H1 (cell line): ENCODE measurements around the gene P2RX1. TPM values are rescaled to one million over a fixed set of nuclear protein-coding genes. Genes with fewer than 3 reads are reported as not detected.

Experiments
- CTCF ChIA-PET: fragments of 300-600 bp; sonication (Branson Sonifier 250); formaldehyde crosslinking; loops from one replicate; lab custom pipeline; 2021; ENCODE audit not compliant: partially characterized antibody; lab: Charles Lee
- POLR2A ChIA-PET: fragments of 300-600 bp; sonication (Branson Sonifier 250); formaldehyde crosslinking; loops from one replicate; lab custom pipeline; 2021; ENCODE audit warnings: inconsistent platforms; ENCODE audit not compliant: partially characterized antibody; lab: Charles Lee
- DNase-seq, 2 experiments: peaks; one replicate each; pipeline versions ENCODE4 v3.0.0 to v3.0.0-alpha.2; 2010 to 2022; ENCODE audit warnings: low spot score in 2 of 2, low read depth in 1 of 2, mixed read lengths in 1 of 2
- FAIRE-seq: peaks from 2 replicates; lab custom pipeline; 2011; peaks lifted over from hg19 to GRCh38; lab: Jason Lieb, UNC
- H2AFZ ChIP-seq: 2 replicates; pipeline ENCODE4 v1.8.1; 2012; ENCODE audit warnings: low read length, inconsistent platforms
- H2AK5ac ChIP-seq: 2 replicates; pipeline ENCODE4 v1.6.1; 2013; ENCODE audit warnings: low read depth, low read length
- H2BK120ac ChIP-seq: replicated peaks from 2 replicates; pipeline ENCODE3; 2013; ENCODE audit warnings: low read depth, low read length, inconsistent platforms
- H2BK12ac ChIP-seq: 2 replicates; pipeline ENCODE4 v1.6.1; 2013; ENCODE audit warnings: low read depth, low read length
- H2BK15ac ChIP-seq: 2 replicates; pipeline ENCODE4 v1.6.1; 2013; ENCODE audit warnings: low read length
- H2BK20ac ChIP-seq: 2 replicates; pipeline ENCODE4 v1.6.1; 2013; ENCODE audit warnings: low read length
- H2BK5ac ChIP-seq: 2 replicates; pipeline ENCODE4 v1.6.1; 2013; ENCODE audit warnings: low read depth, low read length
- H3K14ac ChIP-seq: 2 replicates; pipeline ENCODE4 v1.6.1; 2013; ENCODE audit warnings: inconsistent platforms; ENCODE audit not compliant: insufficient read length
- H3K18ac ChIP-seq: 2 replicates; pipeline ENCODE4 v1.6.1; 2013; ENCODE audit warnings: low read length; ENCODE audit errors: extremely low read depth
- H3K23ac ChIP-seq: 2 replicates; pipeline ENCODE4 v1.6.1; 2013; ENCODE audit warnings: inconsistent platforms; ENCODE audit not compliant: insufficient read length
- H3K23me2 ChIP-seq: 2 replicates; pipeline ENCODE4 v1.6.1; 2013; ENCODE audit warnings: low read depth, low read length
- H3K27ac ChIP-seq: 2 replicates; pipeline ENCODE4 v1.6.1; 2011; ENCODE audit warnings: low read depth, low read length, inconsistent platforms
- H3K27me3 ChIP-seq, 4 experiments: replicated peaks in 1 of 4; 1 replicate in 1 of 4; 2 replicates in 3 of 4; pipeline versions ENCODE4 v1.6.1 to v1.8.1; 2011 to 2013; ENCODE audit warnings: low read length in 3 of 4, mild to moderate bottlenecking in 3 of 4, inconsistent platforms in 2 of 4, mixed read lengths in 2 of 4, moderate library complexity in 1 of 4; ENCODE audit not compliant: control insufficient read depth in 3 of 4, insufficient read depth in 3 of 4; ENCODE audit errors: extremely low read depth in 1 of 4
- H3K36me3 ChIP-seq, 4 experiments: 2 replicates each; pipeline versions ENCODE4 v1.6.1 to v1.8.1; 2011 to 2013; ENCODE audit warnings: mild to moderate bottlenecking in 4 of 4, low read length in 3 of 4, moderate library complexity in 2 of 4, control low read depth in 1 of 4, inconsistent platforms in 1 of 4; ENCODE audit not compliant: insufficient read depth in 4 of 4, control insufficient read depth in 2 of 4
- H3K4ac ChIP-seq: replicated peaks from 2 replicates; pipeline ENCODE3; 2013; ENCODE audit warnings: low read length, low read depth, mixed read lengths, inconsistent platforms; ENCODE audit not compliant: insufficient read length
- H3K4me1 ChIP-seq, 4 experiments: replicated peaks in 1 of 4; 1 replicate in 1 of 4; 2 replicates in 3 of 4; pipeline versions ENCODE4 v1.6.1 to v1.8.1; 2011 to 2013; ENCODE audit warnings: low read length in 3 of 4, inconsistent platforms in 2 of 4, mixed read lengths in 1 of 4; ENCODE audit not compliant: insufficient read depth in 4 of 4, control insufficient read depth in 3 of 4
- H3K4me2 ChIP-seq, 2 experiments: 2 replicates each; pipeline versions ENCODE4 v1.6.1 to v1.8.1; 2011 to 2013; ENCODE audit warnings: low read depth in 2 of 2, low read length in 2 of 2, control low read depth in 1 of 2, inconsistent platforms in 1 of 2, mild to moderate bottlenecking in 1 of 2; ENCODE audit not compliant: insufficient read depth in 1 of 2
- H3K4me3 ChIP-seq, 4 experiments: fragments of 200-600, 300-600 bp in 1 of 4; sonication (generic), shearing (Covaris generic), sonication (Bioruptor Twin) in 1 of 4; 2 replicates each; pipeline versions ENCODE4 v1.5.1 to v1.8.1; 2011 to 2016; ENCODE audit warnings: low read length in 4 of 4, low read depth in 3 of 4, control low read depth in 2 of 4, inconsistent platforms in 2 of 4, mild to moderate bottlenecking in 2 of 4, mixed read lengths in 1 of 4, moderate library complexity in 1 of 4; ENCODE audit not compliant: insufficient read depth in 2 of 4; ENCODE audit errors: extremely low read depth in 1 of 4
- H3K56ac ChIP-seq: replicated peaks from 2 replicates; pipeline ENCODE3; 2013; ENCODE audit warnings: low read depth, mild to moderate bottlenecking, mixed read lengths, low read length, inconsistent platforms; ENCODE audit not compliant: insufficient read length
- H3K79me1 ChIP-seq: 2 replicates; pipeline ENCODE4 v1.6.1; 2013; ENCODE audit warnings: low read depth, low read length, control low read depth
- H3K79me2 ChIP-seq, 2 experiments: 2 replicates each; pipeline versions ENCODE4 v1.6.1 to v1.8.1; 2012 to 2013; ENCODE audit warnings: low read length in 2 of 2, mild to moderate bottlenecking in 2 of 2, inconsistent platforms in 1 of 2; ENCODE audit not compliant: insufficient read depth in 2 of 2, control insufficient read depth in 1 of 2
- H3K9ac ChIP-seq, 4 experiments: replicated peaks in 1 of 4; 1 replicate in 1 of 4; 2 replicates in 3 of 4; pipeline versions ENCODE4 v1.6.1 to v1.8.1; 2011 to 2013; ENCODE audit warnings: low read depth in 3 of 4, low read length in 3 of 4, control low read depth in 2 of 4, mild to moderate bottlenecking in 2 of 4, moderate library complexity in 2 of 4, inconsistent platforms in 1 of 4; ENCODE audit errors: extremely low read depth in 1 of 4
- H3K9me3 ChIP-seq, 2 experiments: 2 replicates each; pipeline versions ENCODE4 v1.6.1 to v1.8.1; 2012 to 2013; ENCODE audit warnings: mild to moderate bottlenecking in 2 of 2, moderate library complexity in 2 of 2, control low read depth in 1 of 2, inconsistent platforms in 1 of 2, low read depth in 1 of 2, low read length in 1 of 2, mixed read lengths in 1 of 2; ENCODE audit not compliant: insufficient read depth in 2 of 2
- H4K20me1 ChIP-seq, 2 experiments: replicated peaks in 1 of 2; 2 replicates each; pipeline versions ENCODE3 to v1.8.1; 2011 to 2013; ENCODE audit warnings: inconsistent platforms in 2 of 2, low read length in 2 of 2, mild to moderate bottlenecking in 1 of 2; ENCODE audit not compliant: insufficient read depth in 2 of 2, control insufficient read depth in 1 of 2
- H4K5ac ChIP-seq: 2 replicates; pipeline ENCODE4 v1.6.1; 2013; ENCODE audit warnings: low read length, low read depth, mixed read lengths, inconsistent platforms; ENCODE audit not compliant: insufficient read length
- H4K8ac ChIP-seq: 2 replicates; pipeline ENCODE4 v1.8.0; 2013; ENCODE audit warnings: mild to moderate bottlenecking, moderate library complexity, low read length, inconsistent platforms; ENCODE audit not compliant: insufficient read depth; ENCODE audit errors: extremely low read depth
- H4K91ac ChIP-seq: replicated peaks from 2 replicates; pipeline ENCODE3; 2013; ENCODE audit warnings: low read length, mixed read lengths, inconsistent platforms; ENCODE audit not compliant: insufficient read length
- ATF3 ChIP-seq: IDR thresholded peaks from 2 replicates; pipeline ENCODE4 v1.6.1; 2011; ENCODE audit warnings: low read depth, mild to moderate bottlenecking, low read length; ENCODE audit not compliant: insufficient read depth
- BCL11A ChIP-seq, 2 experiments: IDR thresholded peaks; one replicate each; pipeline ENCODE4 v1.6.1; 2011; ENCODE audit warnings: low read depth in 2 of 2, low read length in 2 of 2, mild to moderate bottlenecking in 2 of 2
- BRCA1 ChIP-seq: IDR thresholded peaks from 2 replicates; pipeline ENCODE4 v1.6.1; 2012; ENCODE audit warnings: low read depth, low read length, improper control_type of control experiment
- CREB1 ChIP-seq: IDR thresholded peaks from 2 replicates; pipeline ENCODE4 v1.6.1; 2012; ENCODE audit warnings: inconsistent platforms
- FOSL1 ChIP-seq: IDR thresholded peaks from 2 replicates; pipeline ENCODE4 v1.6.1; 2011; ENCODE audit warnings: mild to moderate bottlenecking, low read depth, low read length, moderate library complexity; ENCODE audit not compliant: insufficient read depth
- KDM5A ChIP-seq: fragments of 200-600 bp; IDR thresholded peaks from 2 replicates; pipeline ENCODE4 v1.7.1; 2012; ENCODE audit warnings: mild to moderate bottlenecking, low read length, inconsistent platforms, mixed read lengths
- RBBP5 ChIP-seq: IDR thresholded peaks from 2 replicates; pipeline ENCODE4 v1.7.1; 2012; ENCODE audit warnings: low read depth, mild to moderate bottlenecking, inconsistent platforms, low read length, moderate library complexity, borderline replicate concordance
- SAP30 ChIP-seq: fragments of 300-600 bp; sonication (generic); IDR thresholded peaks from 2 replicates; pipeline ENCODE4 v1.7.1; 2012; ENCODE audit warnings: low read length, moderate library complexity, mild to moderate bottlenecking, inconsistent platforms; ENCODE audit not compliant: insufficient read depth, insufficient replicate concordance
- SIX5 ChIP-seq: IDR thresholded peaks from 2 replicates; pipeline ENCODE4 v1.6.1; 2011; ENCODE audit warnings: mild to moderate bottlenecking, low read depth, low read length
- USF2 ChIP-seq: IDR thresholded peaks from 2 replicates; pipeline ENCODE4 v1.6.1; 2011; ENCODE audit warnings: low read length, improper control_type of control experiment
- WGBS, 2 experiments: shearing (Covaris generic) in 1 of 2; methylation state at CpG; one replicate each; pipeline versions ENCODE4 v1.1.6 to v1.1.7; 2013 to 2015; ENCODE audit warnings: low lambda C conversion rate in 2 of 2, mixed read lengths in 2 of 2, inconsistent platforms in 1 of 2, low coverage in 1 of 2, missing lambda C conversion rate in 1 of 2; ENCODE audit not compliant: insufficient replicate concordance in 2 of 2, insufficient coverage in 1 of 2, insufficient read length in 1 of 2; ENCODE audit errors: extremely low coverage in 1 of 2, missing lambda C conversion rate in 1 of 2; 5-methylcytosine and 5-hydroxymethylcytosine counted together
- polyA plus RNA-seq, 7 experiments: library from polyadenylated mRNA; depleted of rRNA in 3 of 7; stranded (reverse) in 5 of 7; unstranded in 2 of 7; fragments of >200 nt in 5 of 7; fragments of 200-250 nt in 2 of 7; gene quantifications; 1 replicate in 5 of 7; 2 replicates in 1 of 7; 4 replicates in 1 of 7; pipeline versions ENCODE4 v1.2.1 to v1.2.3, GENCODE V29; 2011 to 2013; ENCODE audit warnings: missing spikeins in 2 of 7, mixed read lengths in 2 of 7
- total RNA-seq: library from RNA; stranded (reverse); fragmentation: NEBNext Ultra II Directional; extraction: Animal tissue kit (Norgen Biotek cat#: 25700); gene quantifications from 2 replicates; pipeline ENCODE4 v1.2.1, GENCODE V29; 2021

P2RX1 gene
- total and polyA plus RNA-seq, 2 of the 8 experiments (the other 6 are each of a cell fraction or from before 2014, with no cell fraction given) = 0.45 to 1.1 TPM

- H3K27me3 ChIP-seq = no peaks in the 10 kb centered on the region
- H3K27ac ChIP-seq = no peak overlapping the region
- no peak overlapping the region for H3K18ac ChIP-seq
- CTCF ChIA-PET = interaction anchor here (0.6 to 1.7 kb wide), 12 partner anchors 8 to 183 kb away, joined by 3 to 5 read pairs (median 3); no protein-coding TSS in a partner anchor
- H3K56ac ChIP-seq = no peak overlapping the region
- POLR2A ChIA-PET = interaction anchor here (0.6 to 1.0 kb wide), 4 partner anchors 13 to 120 kb away, joined by 3 to 4 read pairs (median 4); partner anchors contain the start of gene CAMKK1
- TF ChIP-seq SAP30 = no peak
- TF ChIP-seq FOSL1 = no peak
- TF ChIP-seq BCL11A (IDR thresholded peaks at IDR 0.05; ENCODE audit: low read depth in 2 of 2, low read length in 2 of 2) = no peak
- TF ChIP-seq BRCA1 = no peak
- no peak for TF ChIP-seq ATF3
- no peak for TF ChIP-seq USF2
- TF ChIP-seq RBBP5 = no peak
- TF ChIP-seq SIX5 = no peak
- no peak for TF ChIP-seq KDM5A
- no peak for TF ChIP-seq CREB1
- no peak overlapping the region for H3K23ac ChIP-seq
- H2AK5ac ChIP-seq = no peak overlapping the region
- H2BK12ac ChIP-seq = no peak overlapping the region
- peaks cover 0 to 4% (median 0%) of the 10 kb centered on the region in 4 experiments; a peak in 3 of 7 replicates for H3K4me1 ChIP-seq
- H4K8ac ChIP-seq = 0 out of 2 replicates have a peak overlapping the region, but pooled peaks have one; percentile 64
- peak overlapping the region; percentile 48; the same call in 1 of the 2 replicates for H2BK5ac ChIP-seq
- H4K5ac ChIP-seq = no peak overlapping the region
- DNase-seq (no peak), FAIRE-seq (no peak)
- 0 out of 2 replicates have a peak overlapping the region, but pooled peaks have one; percentile 93 for H2BK20ac ChIP-seq
- no peaks in the 10 kb centered on the region for H3K79me2 ChIP-seq
- no peak overlapping the region for H3K4me2 ChIP-seq
- 94% methylated on average over 16 of the region's 16 CpGs; no CpG with 5 or more reads in 1 of the 2 experiments for WGBS, 2 experiments
- H2BK120ac ChIP-seq = peak overlapping the region; percentile 33
- H3K14ac ChIP-seq = no peak overlapping the region
- H2BK15ac ChIP-seq = 0 out of 2 replicates have a peak overlapping the region, but pooled peaks have one; percentile 31
- no peaks in the 10 kb centered on the region for H3K23me2 ChIP-seq
- H3K4me3 ChIP-seq = no peak overlapping the region
- no peak overlapping the region for H3K4ac ChIP-seq
- H3K79me1 ChIP-seq = no peaks in the 10 kb centered on the region
- no peaks in the 10 kb centered on the region for H3K36me3 ChIP-seq
- H4K91ac ChIP-seq = peak overlapping the region; percentile 91
- H4K20me1 ChIP-seq = no peaks in the 10 kb centered on the region
- peak overlapping the region; percentile 4; the same call in 1 of the 2 replicates for H2AFZ ChIP-seq
- H3K9me3 ChIP-seq = no peaks in the 10 kb centered on the region
- H3K9ac ChIP-seq = no peak overlapping the region
These were observed 4.7 kb upstream of the P2RX1 start for GRCh38 chr17:3921006-3921405.
